Epithelial cell of esophagus (primary cell): ENCODE measurements around the gene GATD1.
"Not testable (repeated sequence)": the region's sequence is repeated elsewhere in the genome, so short reads cannot be mapped to it uniquely, and the experiment has no call there.

Source experiments
- DNase-seq: peaks from one replicate; pipeline ENCODE4 v3.0.0; 2010; ENCODE audit warnings: low read depth
- H3K4me3 ChIP-seq: 2 replicates; pipeline ENCODE4 v1.5.1; 2011; ENCODE audit warnings: mild to moderate bottlenecking, low read length, control low read depth
- CTCF ChIP-seq: IDR thresholded peaks from 2 replicates; pipeline ENCODE4 v1.5.1; 2011; ENCODE audit warnings: low read depth, mild to moderate bottlenecking, low read length, control low read depth, inconsistent platforms; ENCODE audit not compliant: insufficient read depth; ENCODE audit errors: missing control alignments

GATD1 gene

DNA sequence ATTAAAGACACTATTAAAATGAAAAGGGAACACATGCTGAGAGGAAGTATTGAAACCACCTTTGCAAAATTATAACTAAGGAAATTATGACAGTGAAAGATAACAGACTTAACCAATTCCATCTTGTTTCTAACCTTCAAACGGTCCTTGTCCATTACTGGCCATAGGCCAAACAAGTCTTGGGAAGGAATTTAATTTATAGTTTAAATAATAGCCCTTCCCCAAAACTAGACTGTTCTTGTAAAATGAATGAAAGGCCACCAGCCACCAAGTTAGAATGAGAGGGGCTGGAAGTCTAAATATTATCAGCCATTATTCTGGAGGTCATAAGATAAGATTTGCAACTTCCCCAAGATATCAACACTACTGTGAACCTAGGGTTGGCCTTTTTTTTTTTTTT, 31.9 kb downstream of the GATD1 start:
- DNase-seq: no peak

GRCh38 chr11:742571-743201, 34.6 kb downstream of the GATD1 start:
- no peak for TF ChIP-seq CTCF
- H3K4me3 ChIP-seq: no peak overlapping the region
- DNase-seq: no peak

More for the DNA sequence above, 31.9 kb downstream of the GATD1 start:
- no peak for TF ChIP-seq CTCF
- no peak overlapping the region for H3K4me3 ChIP-seq

DNA sequence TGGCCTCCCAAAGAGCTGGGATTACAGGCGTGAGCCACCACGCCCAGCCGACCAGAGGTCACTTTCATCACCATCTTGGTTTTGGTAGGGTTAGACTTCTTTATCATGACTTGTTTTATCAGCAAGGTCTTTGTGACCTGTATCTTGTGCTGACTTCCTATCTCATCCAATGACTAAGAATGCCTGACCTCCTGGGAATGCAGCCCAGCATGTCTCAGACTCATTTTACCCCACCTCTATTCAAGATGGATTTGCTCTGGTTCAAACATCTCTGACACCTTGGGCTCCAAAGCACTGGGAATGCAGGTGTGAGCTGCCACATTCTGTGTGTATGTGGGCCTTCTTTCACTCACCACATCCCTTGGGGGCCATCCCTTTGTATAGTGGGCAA, 35.1 kb downstream of the GATD1 start:
- no peak overlapping the region for H3K4me3 ChIP-seq
- DNase-seq: peak; percentile 46
- no peak for TF ChIP-seq CTCF

DNA sequence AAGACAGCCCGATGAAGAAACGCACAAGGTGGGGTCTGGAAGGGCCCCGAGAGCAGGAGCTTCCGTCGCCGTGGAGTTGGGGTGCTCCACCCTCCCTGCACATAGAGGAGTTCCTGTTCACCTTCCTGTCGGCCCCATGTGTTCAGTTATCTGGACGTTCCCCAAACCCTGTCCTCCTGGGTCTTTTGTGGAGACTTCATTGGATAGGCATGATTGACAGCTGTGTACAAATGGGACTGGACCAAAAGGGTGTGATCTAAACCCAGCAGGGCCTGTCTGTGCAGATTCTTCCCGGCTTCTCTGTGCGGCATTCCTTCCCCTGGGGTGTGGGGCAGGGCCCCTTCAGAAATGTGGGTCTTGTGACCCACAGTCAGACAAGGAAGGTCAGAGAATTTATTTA, 39.4 kb downstream of the GATD1 start:
- DNase-seq: peak; percentile 55
- H3K4me3 ChIP-seq: not testable (repeated sequence)

DNA sequence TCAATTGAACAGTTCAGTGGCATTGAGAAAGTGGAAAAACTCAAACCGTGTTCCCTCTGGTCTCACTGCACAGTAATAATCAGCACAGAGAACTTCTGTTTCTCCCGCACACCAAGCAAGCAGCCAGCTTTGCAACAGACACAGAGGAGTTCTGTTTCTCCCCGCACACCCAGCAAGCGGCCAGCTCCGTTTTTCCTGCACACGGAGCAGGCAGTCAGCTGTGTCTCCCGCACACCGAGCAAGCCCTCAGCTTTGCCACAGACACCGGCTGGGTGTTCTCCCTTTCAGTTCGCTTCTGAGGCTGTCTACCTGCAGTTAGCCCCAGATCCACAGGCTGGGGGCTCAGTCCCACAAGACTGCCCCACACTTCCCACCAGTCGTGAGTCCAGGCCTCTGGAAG, 39.9 kb downstream of the GATD1 start:
- H3K4me3 ChIP-seq: no peak overlapping the region
- no peak for DNase-seq
- TF ChIP-seq CTCF: no peak

DNA sequence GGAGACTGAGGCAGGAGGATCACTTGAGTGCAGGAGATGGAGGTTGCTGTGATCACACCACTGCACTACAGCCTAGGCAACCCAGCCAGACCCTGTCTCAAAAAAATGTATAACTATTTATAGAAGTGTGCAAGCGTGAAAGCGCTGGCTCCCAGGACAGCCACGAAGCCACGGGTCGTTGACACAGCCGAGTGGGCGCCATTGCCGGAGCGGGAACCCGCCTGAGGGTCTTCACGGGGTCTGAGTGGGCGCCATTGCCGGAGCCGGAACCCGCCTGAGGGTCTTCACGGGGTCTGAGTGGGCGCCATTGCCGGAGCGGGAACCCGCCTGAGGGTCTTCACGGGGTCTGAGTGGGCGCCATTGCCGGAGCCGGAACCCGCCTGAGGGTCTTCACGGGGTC, 42.7 kb downstream of the GATD1 start:
- H3K4me3 ChIP-seq, DNase-seq: not testable (repeated sequence)

- H3K4me3 ChIP-seq: no peak overlapping the region
- DNase-seq: no peak
- no peak for TF ChIP-seq CTCF
Measured at GRCh38 chr11:733072-733471, 44.2 kb downstream of the GATD1 start.

- no peak for TF ChIP-seq CTCF
- no peak overlapping the region for H3K4me3 ChIP-seq
- DNase-seq: peak; percentile 43
Measured at GRCh38 chr11:729492-730074, 47.7 kb downstream of the GATD1 start.
